GM19351 (cell line): Measurements from ENCODE around the gene MYO18A.
"Not testable (repeated sequence)": the region's sequence is repeated elsewhere in the genome, so short reads cannot be mapped to it uniquely, and the experiment has no call there.

ENCODE experiments used
- ATAC-seq: cut with Tn5 transposase; IDR thresholded peaks from one replicate; pipeline ENCODE4 v1.9.1; 2021; ENCODE audit warnings: mild to moderate bottlenecking, moderate library complexity; ENCODE audit not compliant: unreplicated experiment

Gene MYO18A

GRCh38 chr17:29180034-29180787 lies at the start of gene MYO18A:
Gene MYO18A (minus strand): TSS chr17:29180398. CDS start chr17:29166940, 13,458 bp downstream.
- peak; percentile 87 for ATAC-seq

- ATAC-seq = no peak
These were observed 45.2 kb upstream of the MYO18A start for GRCh38 chr17:29225396-29225795.

- ATAC-seq = not testable (repeated sequence)
These were observed 41.1 kb upstream of the MYO18A start for GRCh38 chr17:29221338-29221737.

GRCh38 chr17:29219378-29220047 lies 39.3 kb upstream of the MYO18A start:
- no peak for ATAC-seq

- no peak for ATAC-seq
These were observed 36.7 kb upstream of the MYO18A start for GRCh38 chr17:29216856-29217255.

- ATAC-seq = no peak
These were observed 36.0 kb upstream of the MYO18A start for GRCh38 chr17:29216181-29216580.

GRCh38 chr17:29215717-29216116 lies 35.5 kb upstream of the MYO18A start:
- ATAC-seq = no peak

- no peak for ATAC-seq
These were observed 35.0 kb upstream of the MYO18A start for GRCh38 chr17:29215174-29215573.

GRCh38 chr17:29214215-29215146 lies 34.3 kb upstream of the MYO18A start:
- no peak for ATAC-seq

- ATAC-seq = no peak
These were observed 32.5 kb upstream of the MYO18A start for GRCh38 chr17:29212681-29213121.

GRCh38 chr17:29212094-29212631 lies 32.0 kb upstream of the MYO18A start:
- ATAC-seq = no peak

- no peak for ATAC-seq
These were observed 30.7 kb upstream of the MYO18A start for GRCh38 chr17:29210879-29211278.

- no peak for ATAC-seq
These were observed 28.9 kb upstream of the MYO18A start for GRCh38 chr17:29209073-29209472.

GRCh38 chr17:29207975-29208374 lies 27.8 kb upstream of the MYO18A start:
- no peak for ATAC-seq

GRCh38 chr17:29205047-29205446 lies 24.8 kb upstream of the MYO18A start:
- ATAC-seq = no peak

- not testable (repeated sequence) for ATAC-seq
These were observed 24.0 kb upstream of the MYO18A start for GRCh38 chr17:29204068-29204804.

- no peak for ATAC-seq
These were observed 17.5 kb upstream of the MYO18A start for GRCh38 chr17:29197516-29198272.

GRCh38 chr17:29196769-29197515 lies 16.7 kb upstream of the MYO18A start:
- no peak for ATAC-seq
